Renal cortical epithelial cell (primary cell): ENCODE results near the gene UST. TPM values are rescaled to one million over a fixed set of nuclear protein-coding genes. Genes with fewer than 3 reads are reported as not detected.
A peak's percentile ranks its signal among the peaks of the same experiment; 100 is the strongest.
"Not testable (repeated sequence)": the region's sequence is repeated elsewhere in the genome, so short reads cannot be mapped to it uniquely, and the experiment has no call there.

Source experiments
- DNase-seq: peaks from one replicate; pipeline ENCODE4 v3.0.0-alpha.2; 2011; ENCODE audit warnings: low read depth
- total RNA-seq: library from RNA; depleted of rRNA; stranded (reverse); fragments of >200 nt; gene quantifications from 2 replicates; pipeline ENCODE4 v1.2.3, GENCODE V29; 2014

Gene UST
- total RNA-seq, 1 donor from 2014 or later: 2.8 TPM

DNA sequence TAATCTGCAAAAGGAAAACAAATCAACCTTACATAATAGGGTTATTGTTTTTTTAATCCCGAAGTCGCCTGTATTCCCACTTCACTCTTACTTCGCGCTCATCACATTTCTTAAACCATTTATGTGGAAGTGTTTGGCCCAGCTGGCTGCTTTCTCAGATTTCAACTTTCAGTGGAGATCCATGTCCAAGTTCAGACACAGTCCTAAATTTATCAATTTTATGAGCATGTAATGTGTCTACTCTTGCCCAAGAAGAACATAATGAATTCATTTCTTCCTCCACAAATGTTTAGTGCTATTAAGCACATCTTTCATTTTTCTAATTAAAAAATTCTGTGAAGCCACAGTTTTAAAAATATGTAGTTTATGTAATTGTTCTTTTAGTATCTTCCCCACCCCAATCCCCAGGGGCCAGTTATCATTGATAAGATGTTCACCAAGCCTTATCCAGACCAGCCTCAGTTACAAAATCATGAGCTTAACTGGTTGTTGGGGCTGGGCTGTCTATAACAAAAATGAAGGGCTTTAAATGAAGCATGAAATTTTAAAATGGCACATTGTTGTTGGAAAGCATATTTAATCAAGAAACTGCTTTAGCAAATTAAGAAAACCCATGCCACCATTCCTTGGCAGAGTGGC is 151.7 kb downstream of the UST start:
- DNase-seq: no peak

DNA sequence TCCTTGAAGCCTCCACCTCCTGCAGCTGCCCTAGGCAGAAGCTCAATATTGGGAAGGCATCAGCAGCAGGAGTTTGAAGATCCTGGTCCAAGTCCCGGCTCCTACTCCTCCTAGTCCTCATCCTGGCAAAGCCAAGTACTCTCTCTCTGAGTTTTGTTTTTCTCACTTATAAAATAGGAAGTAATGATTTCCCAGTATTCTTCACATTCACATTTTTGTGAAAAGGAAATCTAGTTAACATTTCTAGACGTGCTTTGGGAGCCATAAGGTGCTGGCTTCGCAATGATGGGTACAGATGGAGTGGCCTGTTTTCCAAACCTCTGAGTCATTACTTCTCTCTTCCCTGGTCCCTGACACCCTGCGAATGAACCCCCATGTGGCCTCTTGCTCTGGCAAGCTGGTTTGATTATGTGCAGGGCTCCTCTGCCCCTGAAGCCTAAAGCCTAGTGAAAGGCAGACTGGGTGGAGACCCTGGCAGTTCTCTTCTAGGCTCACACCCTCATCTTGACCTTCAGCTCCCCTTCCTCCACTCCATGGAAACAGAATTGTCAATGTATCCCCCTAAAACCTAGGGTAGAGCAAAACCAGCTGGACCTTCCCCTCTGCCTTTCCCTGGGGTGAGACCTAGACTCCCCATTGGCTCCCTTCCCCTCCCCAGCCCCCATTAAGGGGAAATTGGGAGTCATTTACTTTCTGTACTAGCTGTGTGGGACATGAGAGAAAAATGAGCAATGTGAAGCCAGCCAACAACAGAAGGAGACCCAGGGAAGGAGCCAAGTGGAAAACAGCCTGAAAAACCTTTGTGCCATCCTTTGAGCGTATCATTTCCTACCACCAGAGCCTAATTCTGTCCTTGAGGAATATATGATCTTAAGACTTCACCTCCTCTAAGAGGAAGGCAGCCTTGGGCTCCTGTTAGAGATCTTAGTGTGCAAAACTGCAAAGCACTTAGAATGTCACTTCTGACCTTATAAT is 158.4 kb downstream of the UST start:
- DNase-seq: no peak

DNA sequence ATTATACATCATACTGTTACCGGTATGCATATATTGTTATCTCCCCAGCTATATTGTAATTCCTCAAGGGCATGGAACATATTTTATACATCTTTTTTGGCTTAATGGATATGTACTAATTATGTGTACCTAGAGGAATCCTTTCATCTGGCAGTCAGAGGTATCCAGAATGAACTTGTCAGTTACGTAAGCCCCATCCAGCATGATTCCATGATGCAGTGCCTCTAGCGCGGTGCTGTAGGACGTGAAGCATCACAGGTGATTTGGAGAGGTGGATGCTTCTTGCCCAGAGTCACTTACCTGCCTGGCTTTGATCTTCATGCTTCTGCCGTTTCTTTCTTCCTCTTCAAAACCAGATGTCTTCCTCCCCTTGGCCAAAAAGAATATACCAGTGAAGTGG is 159.1 kb downstream of the UST start:
- no peak for DNase-seq

DNA sequence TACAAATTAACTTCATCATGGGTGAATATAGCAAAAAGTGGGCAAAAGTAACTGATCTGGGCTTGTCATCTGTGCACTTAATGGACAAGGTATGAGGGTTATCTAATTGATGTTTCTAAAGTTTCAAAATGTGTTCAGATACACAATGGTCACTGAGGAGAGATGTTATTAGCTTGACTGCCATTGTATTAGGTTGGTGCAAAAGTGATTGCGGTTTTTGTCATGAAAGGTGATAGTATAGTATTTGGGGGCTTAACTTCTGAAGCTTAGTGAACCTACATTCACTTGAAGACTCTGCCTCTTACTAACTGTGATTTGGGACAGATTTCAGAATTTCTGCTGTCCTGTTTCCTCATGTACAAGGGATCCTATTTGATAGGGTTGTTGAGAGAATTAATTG is 159.6 kb downstream of the UST start:
- no peak for DNase-seq

DNA sequence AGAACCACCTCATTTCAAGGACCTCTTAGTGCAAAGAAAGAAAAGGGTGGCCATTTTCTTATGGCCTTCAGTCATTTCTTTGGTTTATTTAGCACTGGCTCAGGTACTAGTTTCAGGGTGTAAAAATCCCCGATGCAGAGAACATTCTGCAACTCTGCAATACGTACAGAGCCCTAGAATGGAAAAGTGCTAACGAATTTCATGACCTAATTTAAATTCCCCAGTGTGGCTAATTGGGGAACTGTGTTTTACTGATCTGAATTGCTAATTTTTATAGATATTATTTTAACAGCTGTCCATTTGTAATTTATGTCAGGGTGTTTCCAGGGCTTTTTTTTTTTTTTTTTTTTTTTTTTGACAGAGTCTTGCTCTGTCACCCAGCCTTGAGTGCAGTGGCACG is 160.7 kb downstream of the UST start:
- no peak for DNase-seq

DNA sequence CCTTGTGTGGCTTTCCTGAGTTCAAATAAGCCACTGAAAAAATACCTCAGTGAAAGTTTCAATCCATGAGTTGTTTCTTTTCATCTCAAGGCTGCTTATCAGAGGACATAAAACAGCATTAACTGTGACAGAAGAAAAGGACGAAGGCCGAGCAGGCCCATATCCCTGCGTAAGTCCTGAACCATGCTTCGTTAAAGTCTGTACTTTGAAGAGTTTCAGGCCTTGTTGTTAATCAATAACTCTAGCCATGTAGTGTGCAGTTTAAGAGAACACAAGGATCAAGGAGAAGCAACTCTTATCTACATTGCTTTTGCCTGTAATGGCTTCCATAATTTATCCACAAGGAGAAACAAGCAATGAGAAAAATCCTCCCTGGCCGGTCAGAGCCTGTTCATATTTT is 165.4 kb downstream of the UST start:
- no peak for DNase-seq

DNA sequence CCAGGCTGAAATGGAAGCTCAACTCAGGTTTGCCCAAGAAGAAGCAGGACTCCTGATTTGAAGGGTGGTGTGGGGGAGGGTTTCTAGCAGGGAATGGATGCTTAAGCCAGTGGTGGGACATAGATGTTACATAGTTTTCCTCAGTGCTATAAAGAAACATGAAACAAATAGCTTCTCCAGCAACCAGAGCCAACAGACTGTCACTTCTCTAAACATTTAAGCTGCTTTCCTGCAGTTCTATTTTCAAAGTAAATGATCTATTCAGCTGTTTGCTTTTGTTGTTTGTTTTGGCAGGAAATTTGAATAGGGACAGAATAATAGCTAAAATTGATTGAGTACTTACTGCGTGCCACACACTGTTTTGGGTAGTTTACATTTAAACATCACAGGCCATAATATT is 169.0 kb downstream of the UST start:
- peak; percentile 4 for DNase-seq

DNA sequence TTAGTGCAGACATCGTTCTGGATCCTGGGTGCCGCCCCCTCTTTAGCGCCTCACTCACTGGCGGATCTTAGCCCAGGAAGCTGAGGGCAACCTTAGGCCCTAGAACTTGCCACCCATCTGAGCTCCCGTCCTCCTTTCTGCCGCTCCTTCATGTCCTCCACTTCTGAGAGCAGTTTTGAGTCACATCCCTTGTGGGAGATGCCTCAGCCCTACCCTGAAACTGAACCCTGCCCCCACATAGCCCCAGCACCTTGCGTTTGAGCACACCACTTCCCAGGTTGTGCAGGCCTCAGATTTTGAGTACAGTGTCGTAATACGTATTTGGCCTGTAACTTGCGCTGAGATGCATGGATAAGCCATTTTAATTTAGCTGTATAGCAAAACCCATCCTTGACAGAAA is 169.7 kb downstream of the UST start:
- not testable (repeated sequence) for DNase-seq

DNA sequence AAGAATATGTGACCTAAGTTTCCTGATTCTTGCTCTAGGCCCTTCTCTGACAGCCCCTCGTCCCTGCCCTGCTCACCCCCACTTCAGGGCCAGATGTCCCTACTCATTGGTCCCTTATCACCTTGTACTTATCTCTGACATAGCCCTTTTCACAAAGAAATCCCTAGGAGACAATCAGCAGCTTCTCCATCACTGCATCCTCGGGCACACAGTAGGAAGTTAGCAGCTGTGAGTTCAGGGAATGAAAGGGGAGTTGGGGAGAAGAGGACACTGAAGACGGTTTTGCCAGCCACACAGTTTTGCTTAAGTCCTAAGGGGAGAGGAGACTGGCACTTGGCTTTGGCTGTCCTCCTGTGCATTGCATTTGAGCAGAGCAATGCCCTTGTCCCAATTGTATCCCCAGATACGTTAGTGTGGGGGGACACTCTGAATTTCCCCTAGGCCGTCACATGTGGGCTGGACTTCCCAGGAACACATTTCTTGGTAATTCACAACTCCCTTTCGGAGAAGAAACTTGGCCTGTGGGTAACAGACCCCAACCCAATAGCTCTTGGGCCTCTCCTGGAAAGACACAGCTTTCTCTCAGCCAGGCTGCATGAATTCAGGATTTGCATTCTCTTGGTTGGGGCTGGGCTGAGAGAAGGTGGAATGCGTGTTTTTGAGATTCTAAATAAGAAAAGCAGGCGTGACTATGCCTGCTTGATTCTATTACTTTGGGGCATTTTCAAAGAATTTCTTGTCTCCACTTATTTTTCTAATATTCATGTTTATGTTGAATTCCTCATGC is 177.6 kb downstream of the UST start:
- DNase-seq: no peak

DNA sequence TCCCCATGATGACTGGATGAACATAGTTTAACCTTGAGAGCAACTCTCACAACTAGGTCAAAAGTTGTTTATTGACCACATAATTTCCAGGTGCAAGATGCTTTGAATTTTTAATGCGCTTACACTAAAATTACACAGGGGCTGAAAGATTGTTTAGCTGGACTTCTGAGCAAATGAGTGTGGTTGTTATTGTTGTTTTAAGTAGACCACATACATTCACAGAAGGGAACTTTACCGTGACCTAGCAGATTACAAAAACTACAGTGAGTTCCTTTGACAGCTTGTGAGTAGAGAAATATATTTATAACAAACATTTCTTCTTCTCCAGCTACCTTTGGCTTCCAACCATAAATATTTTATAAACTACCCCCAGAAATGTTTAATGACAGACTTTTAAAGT is 178.9 kb downstream of the UST start:
- peak; percentile 45 for DNase-seq

DNA sequence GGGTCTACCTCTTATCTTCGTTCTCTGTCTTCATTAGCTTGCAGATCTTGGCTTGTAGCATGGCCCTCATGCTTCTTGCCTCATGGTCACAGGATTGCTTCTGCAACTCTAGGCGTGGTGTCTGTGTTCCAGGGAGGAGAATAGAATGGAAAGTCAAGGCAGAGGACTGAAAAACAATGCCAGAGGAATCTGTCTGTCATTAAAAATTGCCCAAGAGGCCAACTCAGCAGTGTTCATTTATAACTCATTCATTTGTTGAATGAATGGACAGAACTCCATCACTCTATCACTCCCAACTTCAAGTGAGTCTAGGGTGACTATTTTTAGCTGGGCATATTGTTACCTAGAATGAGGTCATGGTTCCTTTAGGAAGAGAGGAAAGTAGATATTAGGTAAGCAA is 179.6 kb downstream of the UST start:
- peak; percentile 28 for DNase-seq

DNA sequence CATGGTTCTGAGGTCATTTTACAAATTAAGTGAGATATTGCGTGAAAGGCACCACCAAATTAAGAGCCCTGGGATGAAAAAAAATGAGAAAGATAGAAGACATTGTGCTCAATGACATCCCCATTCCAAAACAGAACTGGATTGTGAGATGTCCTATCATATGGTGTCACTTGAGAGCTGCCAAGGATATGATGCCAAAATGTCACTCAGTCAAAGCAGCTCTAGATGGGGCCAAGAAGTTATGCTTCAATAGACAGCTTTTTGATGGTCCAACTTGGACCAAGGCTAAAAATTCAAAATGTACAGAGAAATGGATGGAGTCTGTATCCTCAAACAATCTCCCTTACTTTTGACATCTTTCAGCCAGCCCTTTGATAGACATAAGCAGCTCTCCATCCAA is 180.8 kb downstream of the UST start:
- no peak for DNase-seq

DNA sequence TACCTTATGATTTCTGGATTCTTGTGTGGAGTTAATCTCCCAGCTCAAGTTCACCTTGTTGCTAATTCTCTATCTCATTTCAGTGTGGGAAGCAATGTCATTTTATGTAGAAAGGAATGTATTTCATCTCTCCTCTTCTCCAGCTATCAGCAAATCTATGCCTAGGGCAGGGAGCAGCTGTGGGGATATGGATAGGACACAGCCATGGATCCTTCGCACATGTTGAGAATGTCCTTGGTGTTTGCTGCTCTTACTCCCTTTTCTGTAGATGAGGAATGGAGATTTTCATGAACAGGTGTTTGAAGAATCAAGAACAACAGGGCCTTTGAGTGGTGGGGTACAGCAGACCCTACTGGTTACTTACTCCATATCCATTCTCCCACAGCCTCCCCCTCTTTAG is 182.0 kb downstream of the UST start:
- no peak for DNase-seq

DNA sequence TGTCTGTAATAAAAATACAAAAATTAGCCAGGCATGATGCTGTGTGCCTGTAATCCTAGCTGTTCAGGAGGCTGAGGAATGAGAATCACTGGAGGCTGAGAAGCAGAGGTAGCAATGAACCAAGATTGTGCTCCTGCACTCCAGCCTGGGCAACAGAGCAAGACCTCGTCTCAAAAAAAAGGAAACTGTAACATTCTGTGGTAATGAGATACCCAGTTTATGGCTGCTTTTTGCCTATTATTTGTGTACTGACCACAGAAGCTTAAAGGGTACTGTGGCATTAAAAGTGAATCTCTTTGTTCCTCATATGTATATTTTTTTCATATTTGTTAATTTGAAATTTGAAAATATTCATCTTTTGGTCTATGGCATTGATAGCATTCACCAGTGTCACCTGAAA is 185.4 kb downstream of the UST start:
- DNase-seq: no peak

DNA sequence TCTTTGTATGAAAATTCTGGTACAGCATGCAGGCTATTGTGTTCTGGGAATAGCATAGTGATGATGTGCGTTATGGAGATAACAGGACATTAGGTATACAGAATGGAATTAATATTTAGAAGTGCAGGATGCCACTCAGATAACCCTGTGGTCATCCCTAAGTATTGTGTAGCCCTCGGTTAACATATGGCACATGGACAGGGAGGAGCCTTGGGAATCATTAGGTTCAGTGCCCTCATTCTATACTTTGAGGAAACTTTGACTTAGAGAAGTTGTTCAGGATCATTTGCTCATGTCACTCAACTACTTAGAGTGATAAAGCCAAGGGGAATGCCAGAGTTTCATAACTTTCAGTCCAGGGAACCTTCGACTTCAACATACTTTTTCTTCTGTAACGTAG is 185.9 kb downstream of the UST start:
- DNase-seq: peak; percentile 4

DNA sequence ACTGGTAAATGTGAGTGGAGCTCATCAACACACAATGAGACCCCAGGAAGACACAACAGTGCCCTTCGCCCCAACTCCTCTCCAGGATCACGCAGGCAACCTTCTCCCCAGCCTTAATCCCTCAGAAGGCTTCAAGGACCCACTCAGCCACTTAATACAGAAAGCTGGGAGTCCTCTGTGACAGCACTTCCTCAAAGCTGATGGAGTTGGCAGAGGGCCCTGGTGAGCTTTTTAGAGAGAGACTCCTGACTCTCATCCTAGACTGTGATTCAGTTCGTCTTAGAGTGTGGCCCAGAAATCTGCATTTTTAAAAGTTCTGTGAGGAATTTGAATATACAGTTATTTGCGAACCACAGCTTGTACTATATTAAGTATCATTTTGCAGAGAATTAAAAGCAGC is 187.7 kb downstream of the UST start:
- no peak for DNase-seq

DNA sequence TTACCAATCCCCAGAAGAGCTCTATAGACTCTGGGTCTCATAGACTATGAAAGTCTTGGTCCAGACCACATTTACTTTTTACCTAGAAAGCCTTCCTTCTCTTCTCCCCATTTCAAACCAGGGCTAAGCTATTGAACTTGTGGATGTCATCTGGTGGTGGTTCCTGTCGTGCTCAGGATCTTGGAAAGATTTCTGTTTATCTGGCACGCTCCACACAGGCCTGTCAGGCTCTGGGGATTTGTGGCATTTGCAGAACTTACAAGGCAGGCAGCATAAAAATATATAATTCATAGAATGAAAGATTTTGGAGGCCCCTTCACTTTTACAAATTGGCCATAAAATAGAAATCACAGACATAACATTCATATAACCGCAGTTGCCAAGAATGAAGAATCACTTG is 188.1 kb downstream of the UST start:
- no peak for DNase-seq

DNA sequence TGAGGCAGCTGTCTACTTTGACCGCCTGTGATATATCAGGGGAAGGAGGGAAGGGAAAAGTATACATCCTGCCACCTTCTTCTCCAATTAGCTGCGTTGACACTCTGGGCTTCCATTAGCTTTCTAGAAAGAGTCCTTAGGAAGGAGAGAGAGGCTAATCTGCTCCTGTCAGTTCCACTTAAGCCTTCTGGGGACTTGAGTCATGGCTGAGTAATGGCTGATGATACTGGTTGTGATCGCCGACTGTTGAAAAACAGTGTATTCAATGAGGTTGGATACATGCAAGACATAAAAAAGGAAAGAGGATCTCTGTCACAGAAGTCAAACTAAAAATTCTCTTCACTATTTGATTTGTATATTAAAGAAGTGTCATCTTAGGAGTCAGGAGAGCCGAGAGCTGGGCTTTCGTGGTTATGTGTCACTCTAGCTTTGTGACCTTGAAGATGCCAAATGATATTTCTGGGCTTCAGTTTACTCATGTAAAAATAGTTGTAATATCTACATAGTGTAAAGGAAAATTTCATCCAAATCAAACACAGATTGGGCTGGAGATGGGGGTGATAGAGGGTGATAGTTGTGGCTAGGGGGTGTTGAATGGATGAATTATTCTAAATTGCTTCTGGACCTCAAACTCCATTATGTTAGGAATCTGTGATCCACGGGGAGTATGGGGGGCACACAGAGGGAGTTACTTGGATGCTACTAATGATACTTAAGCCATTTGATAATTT is 189.0 kb downstream of the UST start:
- peak; percentile 23 for DNase-seq

DNA sequence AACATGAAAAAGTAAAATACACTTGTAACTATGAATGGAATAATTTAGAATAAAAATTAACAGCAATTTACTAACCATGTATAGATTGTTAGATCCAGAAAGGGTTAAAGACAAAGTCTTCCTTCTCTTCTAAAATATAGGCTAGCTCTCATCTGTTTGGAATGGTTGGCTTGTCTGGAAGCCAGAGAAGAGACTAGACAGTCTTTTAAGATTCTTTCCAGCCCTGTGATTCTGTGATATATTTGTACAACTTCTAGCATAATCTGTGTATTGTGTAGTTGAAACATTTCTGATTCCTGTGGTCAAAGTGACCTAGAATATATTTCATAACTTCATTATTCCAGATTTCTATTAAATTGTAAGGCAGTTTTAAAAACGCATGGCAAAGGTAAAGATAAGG is 196.6 kb downstream of the UST start:
- no peak for DNase-seq

DNA sequence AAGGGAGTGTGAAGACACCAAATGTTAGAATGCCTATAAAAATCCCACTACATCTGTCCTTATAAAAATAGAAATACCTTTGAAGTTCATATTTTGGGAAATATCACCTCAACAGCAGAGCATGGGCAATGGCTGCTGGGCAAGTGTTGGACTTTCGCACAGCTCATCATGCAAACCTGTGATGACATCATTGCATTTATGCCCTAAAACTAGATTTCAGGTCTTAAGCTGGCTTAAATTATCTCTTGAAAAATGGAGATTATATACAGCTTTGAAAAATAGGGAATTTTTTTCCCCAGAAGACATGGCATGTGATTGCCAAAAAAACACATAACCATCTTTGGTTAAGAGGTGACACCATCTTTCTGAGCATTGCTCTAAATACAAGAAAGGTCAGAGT is 197.8 kb downstream of the UST start:
- DNase-seq: no peak

DNA sequence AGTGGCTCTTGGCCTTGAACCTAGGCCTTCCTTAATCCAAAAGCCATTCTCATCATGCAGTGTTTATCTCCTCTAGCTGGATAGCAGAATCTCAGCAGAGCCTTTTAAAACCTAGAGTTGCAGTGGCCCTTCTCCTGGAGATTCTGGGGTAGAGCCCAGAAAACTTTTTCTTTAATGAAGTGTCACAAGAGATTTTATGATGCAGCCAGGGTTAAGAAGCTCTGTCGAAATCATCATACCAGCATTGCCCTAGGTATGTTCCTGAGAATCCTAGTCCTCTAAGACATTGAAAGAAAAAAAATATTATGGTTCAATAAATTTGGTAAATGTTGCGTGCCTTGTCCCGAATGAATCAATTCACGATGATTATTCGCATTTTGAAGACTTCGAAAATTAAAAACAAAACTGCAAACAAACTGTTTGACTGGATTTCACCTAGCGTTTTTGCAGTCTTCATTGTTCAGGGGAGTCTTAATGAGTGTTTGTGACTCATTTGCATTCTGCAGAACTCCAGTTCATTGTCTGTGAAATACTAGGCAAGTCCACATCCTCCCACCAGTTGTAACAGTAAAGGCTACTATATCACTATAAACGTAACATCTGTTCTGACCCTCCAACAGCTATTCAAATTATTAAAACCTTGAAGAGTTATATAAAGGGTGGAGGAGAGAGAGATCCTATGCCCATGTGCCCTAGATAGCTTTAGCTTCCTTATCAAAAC is 198.6 kb downstream of the UST start:
- DNase-seq: peak; percentile 30
